ENCODE results near the gene ZNF385A. TPM values are rescaled to one million over a fixed set of nuclear protein-coding genes. Genes with fewer than 3 reads are reported as not detected.

The ZNF385A gene
- total RNA-seq, 4 donors from 2014 or later, result 1.9 to 17.5 (median 5.7) TPM

DNA sequence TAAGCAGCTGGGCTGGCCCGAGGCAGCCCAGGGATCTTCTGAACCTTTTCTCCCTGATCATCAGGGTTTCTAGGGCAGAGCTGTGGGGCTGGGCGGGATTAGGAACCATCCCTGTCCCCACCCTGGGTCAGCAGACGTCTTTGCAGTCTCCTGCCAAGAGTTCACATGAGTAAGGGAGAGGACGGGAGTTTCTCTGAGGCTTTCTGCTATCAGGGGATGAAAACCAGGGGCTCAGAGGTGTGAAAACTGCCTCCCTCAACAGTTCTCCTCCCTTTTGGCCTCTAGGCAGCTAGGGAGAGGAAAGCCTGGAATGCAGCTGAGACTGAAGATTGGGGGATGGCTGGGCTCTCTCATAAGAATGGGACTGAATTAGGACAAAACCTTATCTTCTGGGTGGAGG, 7.9 kb downstream of the ZNF385A start:
- peaks cover 4 to 33% (median 17%) of the 10 kb centered on the region in 4 donors for H3K4me1 ChIP-seq
- DNase-seq, result no peak
- in situ Hi-C loops (cut with MboI; ENCODE audit: low pct_ligation_motif_present in 1 of 4, low pct_unique_long_range_greater_than_20kb in 1 of 4, low sequenced_read_pairs in 3 of 4), result no loop called here
- whole genome bisulfite sequencing, 2 donors (ENCODE audit: low coverage in 1 of 2), result 68% methylated on average over 4 of the region's 4 CpGs; no CpG with 5 or more reads in 1 of the 2 donors
- peaks cover 5% of the 10 kb centered on the region for H3K27me3 ChIP-seq
- TF ChIP-seq POLR2A (IDR thresholded peaks at IDR 0.05) (no peak), EP300 (IDR thresholded peaks at IDR 0.05; ENCODE audit: low read depth) (no peak), POLR2AphosphoS5 (IDR thresholded peaks at IDR 0.05) (no peak)
- TF ChIP-seq, protein P1, sequence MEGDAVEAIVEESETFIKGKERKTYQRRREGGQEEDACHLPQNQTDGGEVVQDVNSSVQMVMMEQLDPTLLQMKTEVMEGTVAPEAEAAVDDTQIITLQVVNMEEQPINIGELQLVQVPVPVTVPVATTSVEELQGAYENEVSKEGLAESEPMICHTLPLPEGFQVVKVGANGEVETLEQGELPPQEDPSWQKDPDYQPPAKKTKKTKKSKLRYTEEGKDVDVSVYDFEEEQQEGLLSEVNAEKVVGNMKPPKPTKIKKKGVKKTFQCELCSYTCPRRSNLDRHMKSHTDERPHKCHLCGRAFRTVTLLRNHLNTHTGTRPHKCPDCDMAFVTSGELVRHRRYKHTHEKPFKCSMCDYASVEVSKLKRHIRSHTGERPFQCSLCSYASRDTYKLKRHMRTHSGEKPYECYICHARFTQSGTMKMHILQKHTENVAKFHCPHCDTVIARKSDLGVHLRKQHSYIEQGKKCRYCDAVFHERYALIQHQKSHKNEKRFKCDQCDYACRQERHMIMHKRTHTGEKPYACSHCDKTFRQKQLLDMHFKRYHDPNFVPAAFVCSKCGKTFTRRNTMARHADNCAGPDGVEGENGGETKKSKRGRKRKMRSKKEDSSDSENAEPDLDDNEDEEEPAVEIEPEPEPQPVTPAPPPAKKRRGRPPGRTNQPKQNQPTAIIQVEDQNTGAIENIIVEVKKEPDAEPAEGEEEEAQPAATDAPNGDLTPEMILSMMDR (IDR thresholded peaks at IDR 0.05), result no peak
- peak overlapping the region; percentile 4 to 51 (median 27) for H3K27ac ChIP-seq
- H3K9me3 ChIP-seq, result no peaks in the 10 kb centered on the region
- H3K36me3 ChIP-seq, result no peaks in the 10 kb centered on the region
- no peak overlapping the region for H3K4me3 ChIP-seq
- intact Hi-C loops (cut with DNase I; ENCODE audit: low total_unique reads), result no loop called here

DNA sequence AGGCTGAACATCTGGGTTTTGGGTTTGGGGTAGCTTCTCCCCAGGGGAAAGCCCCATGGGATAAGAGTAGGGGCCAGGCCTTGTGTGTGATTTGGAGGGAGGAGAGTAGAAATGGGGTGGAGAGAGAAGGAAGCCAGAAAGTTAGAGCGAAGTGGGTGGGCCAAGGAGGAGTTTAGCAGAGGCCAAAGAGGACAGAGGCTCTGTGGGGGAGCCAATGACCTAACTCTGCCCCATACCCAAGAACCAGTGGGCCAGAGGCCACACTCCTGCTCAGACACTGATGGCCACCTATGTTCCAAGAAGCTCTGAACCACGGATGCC, 9.3 kb downstream of the ZNF385A start:
- peak overlapping the region in 3 of 4 donors; percentile 33 to 37 (median 33) for H3K27ac ChIP-seq
- peaks cover 5% of the 10 kb centered on the region for H3K27me3 ChIP-seq
- H3K9me3 ChIP-seq, result no peaks in the 10 kb centered on the region
- no peak for DNase-seq
- intact Hi-C loops (cut with DNase I; ENCODE audit: low total_unique reads) (no loop called here), in situ Hi-C loops (cut with MboI; ENCODE audit: low pct_ligation_motif_present in 1 of 4, low pct_unique_long_range_greater_than_20kb in 1 of 4, low sequenced_read_pairs in 3 of 4) (no loop called here)
- TF ChIP-seq, protein P1 (IDR thresholded peaks at IDR 0.05), result no peak
- TF ChIP-seq POLR2A (IDR thresholded peaks at IDR 0.05) (no peak), EP300 (IDR thresholded peaks at IDR 0.05; ENCODE audit: low read depth) (no peak), POLR2AphosphoS5 (IDR thresholded peaks at IDR 0.05) (no peak)
- 62 to 66% methylated on average over 2 of the region's 2 CpGs for WGBS, 2 donors (ENCODE audit: low coverage in 1 of 2)
- H3K4me3 ChIP-seq, result no peak overlapping the region
- peaks cover 4 to 43% (median 22%) of the 10 kb centered on the region in 4 donors for H3K4me1 ChIP-seq
- H3K36me3 ChIP-seq, result no peaks in the 10 kb centered on the region

GRCh38 chr12:54374562-54375258, 9.8 kb downstream of the ZNF385A start:
- H3K4me3 ChIP-seq, result no peak overlapping the region
- intact Hi-C loops (cut with DNase I; ENCODE audit: low total_unique reads), result no loop called here
- in situ Hi-C loops (cut with MboI; ENCODE audit: low pct_ligation_motif_present in 1 of 4, low pct_unique_long_range_greater_than_20kb in 1 of 4, low sequenced_read_pairs in 3 of 4), result no loop called here
- DNase-seq, result no peak
- no peaks in the 10 kb centered on the region for H3K9me3 ChIP-seq
- TF ChIP-seq, protein P1 (IDR thresholded peaks at IDR 0.05), result no peak
- TF ChIP-seq EP300 (IDR thresholded peaks at IDR 0.05; ENCODE audit: low read depth), result no peak
- no peak for TF ChIP-seq POLR2AphosphoS5 (IDR thresholded peaks at IDR 0.05)
- no peak for TF ChIP-seq POLR2A (IDR thresholded peaks at IDR 0.05)
- 33 to 41% methylated on average over 1 to 2 of the region's 2 CpGs for WGBS, 2 donors (ENCODE audit: low coverage in 1 of 2)
- H3K36me3 ChIP-seq, result no peaks in the 10 kb centered on the region
- H3K27ac ChIP-seq, result peak overlapping the region; percentile 30 to 37 (median 33)
- H3K4me1 ChIP-seq, result peaks cover 4 to 48% (median 27%) of the 10 kb centered on the region in 4 donors
- peaks cover 5% of the 10 kb centered on the region for H3K27me3 ChIP-seq

- in situ Hi-C loops (cut with MboI; ENCODE audit: low pct_ligation_motif_present in 1 of 4, low pct_unique_long_range_greater_than_20kb in 1 of 4, low sequenced_read_pairs in 3 of 4), result no loop called here
- H3K27me3 ChIP-seq, result peaks cover 5% of the 10 kb centered on the region
- intact Hi-C loops (cut with DNase I; ENCODE audit: low total_unique reads), result no loop called here
- H3K36me3 ChIP-seq, result no peaks in the 10 kb centered on the region
- peak overlapping the region; percentile 30 to 37 (median 33) for H3K27ac ChIP-seq
- H3K4me1 ChIP-seq, result peaks cover 4 to 51% (median 27%) of the 10 kb centered on the region in 4 donors
- WGBS, 2 donors (ENCODE audit: low coverage in 1 of 2), result 72% methylated on average over 10 of the region's 10 CpGs; no CpG with 5 or more reads in 1 of the 2 donors
- no peak for DNase-seq
- TF ChIP-seq EP300 (IDR thresholded peaks at IDR 0.05; ENCODE audit: low read depth), result no peak
- TF ChIP-seq POLR2A (IDR thresholded peaks at IDR 0.05), result no peak
- no peak overlapping the region for H3K4me3 ChIP-seq
- no peaks in the 10 kb centered on the region for H3K9me3 ChIP-seq
Observed at GRCh38 chr12:54373649-54374561, 10.6 kb downstream of the ZNF385A start.
